Panc1 (cell line): ENCODE data around the gene HTR2B. TPM values are rescaled to one million over a fixed set of nuclear protein-coding genes. Genes with fewer than 3 reads are reported as not detected.
A peak's percentile ranks its signal among the peaks of the same experiment; 100 is the strongest.

Experiments
- ATAC-seq: fragments of 200-7000 bp; cut with Tn5 transposase; 2 replicates; pipeline ENCODE4 v1.9.1; 2020; ENCODE audit warnings: mild to moderate bottlenecking, moderate library complexity
- BruUV-seq: library from RNA; stranded (reverse); fragments of 400-500 nt; replicated peaks from 2 replicates; lab custom pipeline; 2021; lab: Mats Ljungman, UMichigan
- CTCF ChIA-PET: fragments of 300-600 bp; sonication (Branson Sonifier 250); formaldehyde crosslinking; loops from one replicate; lab custom pipeline; 2022; ENCODE audit warnings: antibody characterized with exemption; lab: Charles Lee
- POLR2A ChIA-PET: fragments of 300-600 bp; sonication (Branson Sonifier 250); formaldehyde crosslinking; loops from one replicate; lab custom pipeline; 2022; ENCODE audit warnings: antibody characterized with exemption; lab: Charles Lee
- DNase-seq: peaks from one replicate; pipeline ENCODE4 v3.0.0-alpha.2; 2010; ENCODE audit warnings: low read depth, low spot score
- H3K27ac ChIP-seq: 2 replicates; pipeline ENCODE4 v1.5.1; 2011; ENCODE audit warnings: mild to moderate bottlenecking, low read length, inconsistent platforms
- H3K27me3 ChIP-seq: fragments of 200-500 bp; sonication (Bioruptor generic); 2 replicates; pipeline ENCODE4 v1.6.0; 2014; ENCODE audit warnings: low read length, inconsistent platforms; ENCODE audit not compliant: control insufficient read depth, insufficient read depth
- H3K36me3 ChIP-seq: fragments of 200-500 bp; sonication (Bioruptor generic); 2 replicates; pipeline ENCODE4 v1.5.1; 2014; ENCODE audit warnings: inconsistent platforms, mild to moderate bottlenecking, low read length, moderate library complexity; ENCODE audit not compliant: control insufficient read depth, insufficient read depth
- H3K4me1 ChIP-seq: 2 replicates; pipeline ENCODE4 v1.5.1; 2011; ENCODE audit warnings: inconsistent platforms, mild to moderate bottlenecking, low read length, moderate library complexity; ENCODE audit not compliant: control insufficient read depth, insufficient read depth
- H3K4me3 ChIP-seq, 2 experiments: 2 replicates each; pipeline ENCODE4 v1.5.1; 2011 to 2012; ENCODE audit warnings: low read depth in 2 of 2, low read length in 2 of 2, mild to moderate bottlenecking in 2 of 2, inconsistent platforms in 1 of 2, moderate library complexity in 1 of 2
- H3K9me3 ChIP-seq: fragments of 200-500 bp; sonication (Bioruptor generic); 2 replicates; pipeline ENCODE4 v1.5.1; 2014; ENCODE audit warnings: low read depth, mild to moderate bottlenecking, inconsistent platforms, low read length, moderate library complexity; ENCODE audit not compliant: control insufficient read depth, insufficient read depth
- POLR2AphosphoS5 ChIP-seq: IDR thresholded peaks from 2 replicates; pipeline ENCODE4 v1.6.1; 2012; ENCODE audit warnings: mild to moderate bottlenecking, low read depth, low read length, moderate library complexity
- SIN3A ChIP-seq: IDR thresholded peaks from 2 replicates; pipeline ENCODE4 v1.6.1; 2012; ENCODE audit warnings: low read depth, mild to moderate bottlenecking, low read length, moderate library complexity, borderline replicate concordance; ENCODE audit not compliant: insufficient read depth
- TCF7L2 ChIP-seq: IDR thresholded peaks from 2 replicates; pipeline ENCODE4 v1.6.1; 2011; ENCODE audit warnings: mild to moderate bottlenecking, low read depth, low read length, inconsistent platforms
- in situ Hi-C: cut with HindIII; loops from 2 replicates; pipeline ENCODE4 v1.10.0; 2016; ENCODE audit warnings: low sequenced_read_pairs, low pct_unique_long_range_greater_than_20kb
- intact Hi-C: fragments of 100-400 bp; cut with micrococcal nuclease; formaldehyde crosslinking; loops from one replicate; pipeline ENCODE4 v1.10.0; 2022; ENCODE audit not compliant: unreplicated experiment
- total RNA-seq: library from RNA; stranded (reverse); gene quantifications from one replicate; pipeline ENCODE4 v1.2.1, GENCODE V29; 2021; ENCODE audit not compliant: unreplicated experiment
- TF ChIP-seq, protein P1 (sequence below): fragments of 450-650 bp; IDR thresholded peaks from 2 replicates; pipeline ENCODE4 v1.5.1; 2017; ENCODE audit warnings: mild to moderate bottlenecking
- TF ChIP-seq, protein P2 (sequence below), 2 experiments: IDR thresholded peaks; 2 replicates each; pipeline ENCODE4 v1.6.1; 2011 to 2012; ENCODE audit warnings: low read depth in 2 of 2, control low read depth in 1 of 2, low read length in 1 of 2, mild to moderate bottlenecking in 1 of 2, moderate library complexity in 1 of 2; ENCODE audit not compliant: insufficient read depth in 1 of 2

HTR2B gene
- total RNA-seq, 1 experiment from 2014 or later = not detected

DNA sequence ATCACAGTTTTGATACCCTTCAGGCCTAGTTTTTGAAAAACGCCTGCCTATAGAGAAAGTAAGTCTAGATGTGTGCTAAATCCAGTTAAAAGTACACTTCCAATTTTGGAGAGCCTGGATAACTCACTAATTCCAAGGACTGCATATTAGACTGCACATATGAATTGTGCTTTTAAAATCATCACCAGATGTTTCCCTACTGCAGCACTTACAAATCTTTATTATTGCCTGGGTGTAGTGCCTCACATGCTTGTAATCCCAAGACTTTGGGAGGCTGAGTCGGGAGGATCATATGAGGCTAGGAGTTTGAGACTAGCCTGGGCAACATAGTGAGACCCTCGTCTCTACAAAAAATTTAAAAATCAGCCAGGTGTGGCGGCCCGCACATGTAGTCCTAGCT lies 35.9 kb upstream of the HTR2B start:
- Histone ChIP-seq H3K4me1 (peaks cover 12% of the 10 kb centered on the region), H3K36me3 (peaks cover 52% of the 10 kb centered on the region), H3K9me3 (no peaks in the 10 kb centered on the region), H3K27ac (peak overlapping the region; percentile 6; the same call in 1 of the 2 replicates), H3K27me3 (no peaks in the 10 kb centered on the region), H3K4me3 (no peak overlapping the region)
- intact Hi-C loops = no loop called here
- ChIA-PET CTCF (no interaction called here), POLR2A (no interaction called here)
- in situ Hi-C loops = no loop called here
- no peak for ATAC-seq
- no TSS peak for BruUV-seq
- TF ChIP-seq, protein P1, sequence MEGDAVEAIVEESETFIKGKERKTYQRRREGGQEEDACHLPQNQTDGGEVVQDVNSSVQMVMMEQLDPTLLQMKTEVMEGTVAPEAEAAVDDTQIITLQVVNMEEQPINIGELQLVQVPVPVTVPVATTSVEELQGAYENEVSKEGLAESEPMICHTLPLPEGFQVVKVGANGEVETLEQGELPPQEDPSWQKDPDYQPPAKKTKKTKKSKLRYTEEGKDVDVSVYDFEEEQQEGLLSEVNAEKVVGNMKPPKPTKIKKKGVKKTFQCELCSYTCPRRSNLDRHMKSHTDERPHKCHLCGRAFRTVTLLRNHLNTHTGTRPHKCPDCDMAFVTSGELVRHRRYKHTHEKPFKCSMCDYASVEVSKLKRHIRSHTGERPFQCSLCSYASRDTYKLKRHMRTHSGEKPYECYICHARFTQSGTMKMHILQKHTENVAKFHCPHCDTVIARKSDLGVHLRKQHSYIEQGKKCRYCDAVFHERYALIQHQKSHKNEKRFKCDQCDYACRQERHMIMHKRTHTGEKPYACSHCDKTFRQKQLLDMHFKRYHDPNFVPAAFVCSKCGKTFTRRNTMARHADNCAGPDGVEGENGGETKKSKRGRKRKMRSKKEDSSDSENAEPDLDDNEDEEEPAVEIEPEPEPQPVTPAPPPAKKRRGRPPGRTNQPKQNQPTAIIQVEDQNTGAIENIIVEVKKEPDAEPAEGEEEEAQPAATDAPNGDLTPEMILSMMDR = no peak
- TF ChIP-seq, protein P2, sequence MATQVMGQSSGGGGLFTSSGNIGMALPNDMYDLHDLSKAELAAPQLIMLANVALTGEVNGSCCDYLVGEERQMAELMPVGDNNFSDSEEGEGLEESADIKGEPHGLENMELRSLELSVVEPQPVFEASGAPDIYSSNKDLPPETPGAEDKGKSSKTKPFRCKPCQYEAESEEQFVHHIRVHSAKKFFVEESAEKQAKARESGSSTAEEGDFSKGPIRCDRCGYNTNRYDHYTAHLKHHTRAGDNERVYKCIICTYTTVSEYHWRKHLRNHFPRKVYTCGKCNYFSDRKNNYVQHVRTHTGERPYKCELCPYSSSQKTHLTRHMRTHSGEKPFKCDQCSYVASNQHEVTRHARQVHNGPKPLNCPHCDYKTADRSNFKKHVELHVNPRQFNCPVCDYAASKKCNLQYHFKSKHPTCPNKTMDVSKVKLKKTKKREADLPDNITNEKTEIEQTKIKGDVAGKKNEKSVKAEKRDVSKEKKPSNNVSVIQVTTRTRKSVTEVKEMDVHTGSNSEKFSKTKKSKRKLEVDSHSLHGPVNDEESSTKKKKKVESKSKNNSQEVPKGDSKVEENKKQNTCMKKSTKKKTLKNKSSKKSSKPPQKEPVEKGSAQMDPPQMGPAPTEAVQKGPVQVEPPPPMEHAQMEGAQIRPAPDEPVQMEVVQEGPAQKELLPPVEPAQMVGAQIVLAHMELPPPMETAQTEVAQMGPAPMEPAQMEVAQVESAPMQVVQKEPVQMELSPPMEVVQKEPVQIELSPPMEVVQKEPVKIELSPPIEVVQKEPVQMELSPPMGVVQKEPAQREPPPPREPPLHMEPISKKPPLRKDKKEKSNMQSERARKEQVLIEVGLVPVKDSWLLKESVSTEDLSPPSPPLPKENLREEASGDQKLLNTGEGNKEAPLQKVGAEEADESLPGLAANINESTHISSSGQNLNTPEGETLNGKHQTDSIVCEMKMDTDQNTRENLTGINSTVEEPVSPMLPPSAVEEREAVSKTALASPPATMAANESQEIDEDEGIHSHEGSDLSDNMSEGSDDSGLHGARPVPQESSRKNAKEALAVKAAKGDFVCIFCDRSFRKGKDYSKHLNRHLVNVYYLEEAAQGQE (IDR thresholded peaks at IDR 0.05; ENCODE audit: insufficient read depth in 1 of 2, low read depth in 2 of 2, low read length in 1 of 2) = no peak
- TF ChIP-seq SIN3A (no peak), POLR2AphosphoS5 (no peak), TCF7L2 (no peak)
- DNase-seq = no peak

DNA sequence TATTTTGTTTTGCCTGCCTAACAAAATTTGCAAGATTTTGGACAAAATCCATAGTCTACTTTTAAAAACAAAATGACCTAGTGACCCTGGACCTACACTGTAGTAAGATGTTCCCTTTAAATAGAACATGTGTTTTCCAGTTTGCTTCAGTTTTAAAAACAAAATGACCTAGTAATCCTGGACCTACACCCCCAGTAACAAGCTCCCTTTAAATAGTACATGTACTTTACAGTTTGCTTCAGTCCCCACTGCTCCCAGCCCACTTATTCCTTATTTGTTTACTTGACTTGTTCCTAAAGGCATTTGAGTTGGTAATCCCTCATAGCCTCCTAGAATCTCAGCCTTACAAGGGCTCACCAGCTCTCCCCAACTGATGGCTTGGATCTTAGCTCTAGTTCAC lies 34.5 kb upstream of the HTR2B start:
- H3K9me3 ChIP-seq = no peaks in the 10 kb centered on the region
- no peak overlapping the region for H3K4me3 ChIP-seq
- no peak for ATAC-seq
- BruUV-seq = no TSS peak
- H3K27me3 ChIP-seq = no peaks in the 10 kb centered on the region
- POLR2A ChIA-PET = no interaction called here
- peaks cover 12% of the 10 kb centered on the region for H3K4me1 ChIP-seq
- no peak overlapping the region for H3K27ac ChIP-seq
- DNase-seq = no peak
- in situ Hi-C loops (no loop called here), intact Hi-C loops (no loop called here)
- CTCF ChIA-PET = no interaction called here
- H3K36me3 ChIP-seq = peaks cover 50% of the 10 kb centered on the region
- TF ChIP-seq, protein P2 (IDR thresholded peaks at IDR 0.05; ENCODE audit: insufficient read depth in 1 of 2, low read depth in 2 of 2, low read length in 1 of 2) = no peak
- TF ChIP-seq POLR2AphosphoS5 (no peak), SIN3A (no peak)
